Lower leg skin (tissue), 4 donors: ENCODE results near the gene SPOCD1. TPM values are rescaled to one million over a fixed set of nuclear protein-coding genes. Genes with fewer than 3 reads are reported as not detected.

ENCODE experiments used
- DNase-seq, 2 donors: peaks; one replicate each; pipeline ENCODE4 v3.0.0-alpha.2; 2019; ENCODE audit warnings: low spot score in 2 of 2
- H3K4me3 ChIP-seq: fragments of 200-600 bp; sonication (generic); 2 replicates; pipeline ENCODE4 v1.5.1; 2017; ENCODE audit warnings: mild to moderate bottlenecking, low read depth; ENCODE audit not compliant: poor library complexity, severe bottlenecking
- POLR2A ChIP-seq, 2 donors: fragments of 450-650 bp; IDR thresholded peaks; one replicate each; pipeline ENCODE4 v1.6.1; 2016 to 2017; ENCODE audit warnings: antibody characterized with exemption in 2 of 2, mild to moderate bottlenecking in 1 of 2, moderate library complexity in 1 of 2
- WGBS, 2 donors: methylation state at CpG; one replicate each; pipeline ENCODE4 v1.1.5; 2018; 5-methylcytosine and 5-hydroxymethylcytosine counted together
- intact Hi-C: fragments of 100-400 bp; cut with DNase I; formaldehyde crosslinking; loops from one replicate; pipeline ENCODE4 v1.15.0; 2023; ENCODE audit warnings: low total_unique reads
- total RNA-seq, 4 donors: library from RNA; depleted of rRNA; stranded (reverse); fragments of >200 nt; gene quantifications; one replicate each; pipeline ENCODE4 v1.1.0, GENCODE V29; 2016
- TF ChIP-seq, protein P1 (sequence below), 3 donors: fragments of 450-650 bp; IDR thresholded peaks; one replicate each; pipeline ENCODE4 v1.5.1; 2016; ENCODE audit warnings: antibody characterized with exemption in 3 of 3, mild to moderate bottlenecking in 3 of 3, moderate library complexity in 2 of 3

Gene SPOCD1
- total RNA-seq, 4 donors from 2014 or later, result 0.13 to 0.51 TPM; not detected in 2

DNA sequence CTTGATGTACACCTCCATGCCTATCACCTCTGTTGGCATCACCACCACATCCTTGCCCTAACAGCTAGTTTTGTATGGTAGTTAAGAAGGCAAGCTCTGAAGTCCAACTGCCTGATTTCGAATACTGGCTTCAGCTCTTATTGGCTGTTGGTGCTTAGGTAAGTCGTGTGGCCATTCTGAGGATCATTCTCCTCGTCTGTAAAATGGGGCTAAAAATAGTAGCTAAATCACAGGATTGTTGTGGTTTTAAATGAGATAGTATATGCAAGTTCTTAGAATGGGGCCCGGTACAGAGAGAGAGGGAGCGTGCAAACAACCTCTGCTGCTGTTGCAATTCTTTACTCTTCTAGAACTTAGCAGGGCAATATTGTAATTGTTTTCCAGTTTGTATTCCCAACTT lies 20.8 kb upstream of the SPOCD1 start:
- WGBS, 2 donors, result 88 to 93% methylated on average over 5 of the region's 5 CpGs
- no peak for TF ChIP-seq POLR2A (IDR thresholded peaks at IDR 0.05)
- TF ChIP-seq, protein P1, sequence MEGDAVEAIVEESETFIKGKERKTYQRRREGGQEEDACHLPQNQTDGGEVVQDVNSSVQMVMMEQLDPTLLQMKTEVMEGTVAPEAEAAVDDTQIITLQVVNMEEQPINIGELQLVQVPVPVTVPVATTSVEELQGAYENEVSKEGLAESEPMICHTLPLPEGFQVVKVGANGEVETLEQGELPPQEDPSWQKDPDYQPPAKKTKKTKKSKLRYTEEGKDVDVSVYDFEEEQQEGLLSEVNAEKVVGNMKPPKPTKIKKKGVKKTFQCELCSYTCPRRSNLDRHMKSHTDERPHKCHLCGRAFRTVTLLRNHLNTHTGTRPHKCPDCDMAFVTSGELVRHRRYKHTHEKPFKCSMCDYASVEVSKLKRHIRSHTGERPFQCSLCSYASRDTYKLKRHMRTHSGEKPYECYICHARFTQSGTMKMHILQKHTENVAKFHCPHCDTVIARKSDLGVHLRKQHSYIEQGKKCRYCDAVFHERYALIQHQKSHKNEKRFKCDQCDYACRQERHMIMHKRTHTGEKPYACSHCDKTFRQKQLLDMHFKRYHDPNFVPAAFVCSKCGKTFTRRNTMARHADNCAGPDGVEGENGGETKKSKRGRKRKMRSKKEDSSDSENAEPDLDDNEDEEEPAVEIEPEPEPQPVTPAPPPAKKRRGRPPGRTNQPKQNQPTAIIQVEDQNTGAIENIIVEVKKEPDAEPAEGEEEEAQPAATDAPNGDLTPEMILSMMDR (IDR thresholded peaks at IDR 0.05), result no peak
- H3K4me3 ChIP-seq, result no peak overlapping the region
- no peak for DNase-seq
- intact Hi-C loops, result no loop called here

DNA sequence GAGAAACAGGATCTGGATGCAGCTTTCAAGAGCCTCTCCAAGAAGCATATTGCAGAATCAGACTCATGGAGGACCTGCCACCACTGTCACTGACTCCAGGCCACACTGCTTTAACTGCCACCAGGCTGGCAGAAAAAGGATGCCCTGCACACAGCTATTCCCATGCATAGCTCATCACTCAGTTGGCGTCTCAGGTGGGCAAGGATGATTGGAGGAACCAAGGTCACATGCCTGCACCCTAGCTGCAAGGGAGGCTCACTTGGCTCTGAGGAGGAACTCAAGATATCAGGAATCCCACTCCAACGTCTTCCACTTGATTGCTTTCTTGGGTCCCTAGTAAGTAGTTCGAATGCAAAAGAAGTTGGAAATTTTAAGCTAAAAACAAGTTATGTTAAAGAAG lies 19.6 kb upstream of the SPOCD1 start:
- H3K4me3 ChIP-seq, result no peak overlapping the region
- 85 to 94% methylated on average over 3 of the region's 3 CpGs for WGBS, 2 donors
- no peak for DNase-seq
- intact Hi-C loops, result no loop called here
- TF ChIP-seq, protein P1 (IDR thresholded peaks at IDR 0.05), result no peak

DNA sequence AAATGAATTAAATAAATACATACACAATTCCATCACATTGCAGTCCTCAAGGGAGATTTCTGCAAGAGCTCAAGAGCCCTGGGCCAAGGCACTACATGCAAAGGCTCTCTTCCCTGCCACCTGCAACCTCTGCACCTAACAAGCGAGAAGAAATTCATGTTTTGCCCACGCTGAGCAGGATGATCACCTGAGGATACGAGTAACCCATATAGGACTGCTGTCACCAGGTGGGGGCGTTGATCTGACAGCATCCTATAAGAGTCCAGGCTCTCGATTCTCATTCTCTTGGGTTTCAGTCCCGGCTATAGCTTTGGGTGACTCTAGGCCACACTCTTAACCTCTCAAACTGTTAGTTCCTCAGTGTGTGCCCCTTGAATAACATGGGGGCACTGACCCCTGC lies 18.7 kb upstream of the SPOCD1 start:
- TF ChIP-seq, protein P1 (IDR thresholded peaks at IDR 0.05), result no peak
- TF ChIP-seq POLR2A (IDR thresholded peaks at IDR 0.05), result no peak
- 75 to 76% methylated on average over 6 of the region's 6 CpGs for WGBS, 2 donors
- H3K4me3 ChIP-seq, result no peak overlapping the region
- no peak for DNase-seq
- intact Hi-C loops, result no loop called here

DNA sequence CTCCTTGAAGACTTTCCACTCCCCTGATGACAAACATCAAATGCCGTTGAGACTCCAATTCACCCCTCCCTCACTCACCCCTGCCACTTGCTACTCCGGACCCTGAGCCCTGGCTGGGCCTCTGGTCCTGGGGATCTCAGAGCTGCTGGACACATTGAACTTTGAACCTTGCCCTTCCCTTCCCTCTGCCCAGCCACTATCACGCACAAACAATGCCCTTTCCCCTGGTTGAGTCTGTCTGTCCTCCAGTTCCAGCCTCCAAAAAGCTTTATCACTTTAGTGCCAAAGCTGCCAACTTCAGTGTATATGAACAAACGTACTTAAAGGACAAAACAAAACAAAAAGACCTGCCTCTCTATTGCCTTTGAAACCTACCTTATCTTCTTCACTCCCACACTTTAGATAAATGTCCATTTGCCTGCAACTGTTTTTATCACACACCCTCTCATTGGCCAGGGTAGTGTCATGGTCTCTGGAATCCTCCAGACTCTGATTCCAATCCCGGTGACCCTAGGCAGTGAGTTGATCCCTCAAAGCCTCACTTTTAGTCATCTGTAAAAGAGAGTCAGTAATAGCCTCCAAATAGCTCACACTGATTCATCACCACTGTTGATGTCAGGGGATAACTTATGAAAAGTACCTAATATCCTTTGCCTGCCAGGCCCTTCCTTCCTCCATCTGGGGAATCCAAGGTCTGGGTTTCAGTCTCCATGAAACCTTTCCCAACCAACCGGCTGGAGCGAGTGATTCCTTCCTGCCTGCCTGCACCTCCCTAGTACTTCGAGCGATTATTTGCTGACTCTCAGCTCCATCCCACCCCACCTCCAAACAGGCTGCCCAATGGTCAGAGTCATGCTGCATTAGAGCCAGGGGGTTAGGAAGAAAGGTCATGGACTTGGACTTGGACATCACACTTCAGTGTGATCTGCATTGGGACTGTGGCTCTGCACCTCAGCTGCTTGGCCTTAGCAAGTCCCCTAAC lies 15.9 kb upstream of the SPOCD1 start:
- DNase-seq, result peak in 1 of 2 donors; percentile 42
- no peak for TF ChIP-seq POLR2A (IDR thresholded peaks at IDR 0.05)
- TF ChIP-seq, protein P1 (IDR thresholded peaks at IDR 0.05), result no peak
- no peak overlapping the region for H3K4me3 ChIP-seq
- WGBS, 2 donors, result 85 to 88% methylated on average over 9 of the region's 9 CpGs
- intact Hi-C loops, result no loop called here

DNA sequence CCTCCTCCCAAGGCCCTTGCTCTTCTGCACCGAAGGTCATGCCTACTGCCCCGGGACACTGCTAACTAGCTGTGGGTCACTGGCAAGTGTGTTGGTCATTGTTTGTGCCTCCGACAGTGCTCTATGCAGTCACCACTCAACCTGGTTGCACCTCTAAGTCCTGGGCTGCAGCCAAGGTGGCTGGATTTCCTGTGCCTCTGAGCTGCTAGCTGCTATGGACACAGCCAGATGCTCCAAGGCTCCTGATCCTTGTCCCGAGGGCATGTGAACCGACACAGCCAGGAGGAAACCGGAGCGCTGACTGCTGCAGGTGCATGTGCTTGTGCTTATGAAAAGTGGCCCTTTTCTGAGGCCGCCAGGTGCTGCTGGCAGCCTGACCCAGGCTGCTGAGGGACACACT lies 14.7 kb upstream of the SPOCD1 start:
- peak in 1 of 2 donors; percentile 69 for DNase-seq
- intact Hi-C loops, result no loop called here
- no peak overlapping the region for H3K4me3 ChIP-seq
- WGBS, 2 donors, result 88 to 94% methylated on average over 4 to 7 of the region's 8 CpGs
- TF ChIP-seq POLR2A (IDR thresholded peaks at IDR 0.05), result no peak
- TF ChIP-seq, protein P1 (IDR thresholded peaks at IDR 0.05), result no peak
